HCT116 (cell line): ENCODE results near the gene SCARB1. TPM values are rescaled to one million over a fixed set of nuclear protein-coding genes. Genes with fewer than 3 reads are reported as not detected.

ENCODE experiments used
- ATAC-seq: fragments of 200-7000 bp; cut with Tn5 transposase; 2 replicates; pipeline ENCODE4 v1.9.1; 2020; ENCODE audit warnings: mild to moderate bottlenecking, moderate library complexity
- BruUV-seq: library from RNA; stranded (reverse); fragments of 400-500 nt; replicated peaks from 2 replicates; lab custom pipeline; 2021; lab: Mats Ljungman, UMichigan
- CTCF ChIA-PET: fragments of 300-600 bp; sonication (Branson Sonifier 250); formaldehyde crosslinking; loops from one replicate; lab custom pipeline; 2021; ENCODE audit warnings: antibody characterized with exemption; lab: Charles Lee
- POLR2A ChIA-PET: fragments of 300-600, 350-600 bp; sonication (Branson Sonifier 250); formaldehyde crosslinking; loops from one replicate; lab custom pipeline; 2021; ENCODE audit warnings: antibody characterized with exemption; lab: Charles Lee
- RAD21 ChIA-PET, 2 experiments: fragments of 300-600 bp; sonication (Branson Sonifier 250); formaldehyde crosslinking; loops; one replicate each; lab custom pipeline; 2023; ENCODE audit warnings: low total read pairs in 2 of 2; ENCODE audit not compliant: uncharacterized antibody in 2 of 2, unreplicated experiment in 2 of 2, low non-redundant PET in 1 of 2; lab: Charles Lee
- DNase-seq: peaks from one replicate; pipeline ENCODE4 v3.0.0-alpha.2; 2010; ENCODE audit warnings: low read depth, low spot score
- H2AFZ ChIP-seq: fragments of 200-600 bp; shearing (Covaris generic), sonication (generic); 2 replicates; pipeline ENCODE4 v1.6.1; 2017; ENCODE audit warnings: low read depth, mixed run types, mixed read lengths, antibody characterized with exemption, low read length; ENCODE audit not compliant: poor library complexity, severe bottlenecking
- H3K27ac ChIP-seq: 2 replicates; pipeline ENCODE4 v1.5.1; 2012; ENCODE audit warnings: low read depth, low read length
- H3K27me3 ChIP-seq: fragments of 200-600 bp; sonication (generic); 2 replicates; pipeline ENCODE4 v1.6.1; 2016; ENCODE audit warnings: mixed run types, low read length, mixed read lengths; ENCODE audit not compliant: insufficient read depth
- H3K36me3 ChIP-seq, 2 experiments: fragments of 200-500 bp in 1 of 2; fragments of 200-600 bp in 1 of 2; sonication (Bioruptor generic) in 1 of 2; sonication (generic) in 1 of 2; 2 replicates each; pipeline versions ENCODE4 v1.5.1 to v1.6.1; 2014 to 2016; ENCODE audit warnings: low read length in 2 of 2, inconsistent platforms in 1 of 2, mixed read lengths in 1 of 2, mixed run types in 1 of 2; ENCODE audit not compliant: insufficient read depth in 2 of 2, control insufficient read depth in 1 of 2
- H3K4me1 ChIP-seq, 2 experiments: fragments of 200-600 bp in 1 of 2; sonication (generic) in 1 of 2; 2 replicates each; pipeline versions ENCODE4 v1.5.1 to v1.6.1; 2012 to 2017; ENCODE audit warnings: low read length in 2 of 2, inconsistent platforms in 1 of 2, mild to moderate bottlenecking in 1 of 2, mixed read lengths in 1 of 2, mixed run types in 1 of 2, moderate library complexity in 1 of 2; ENCODE audit not compliant: insufficient read depth in 2 of 2, control insufficient read depth in 1 of 2
- H3K4me2 ChIP-seq: fragments of 200-600 bp; sonication (generic); 2 replicates; pipeline ENCODE4 v1.6.1; 2017; ENCODE audit warnings: mixed run types, low read length, mixed read lengths
- H3K4me3 ChIP-seq, 2 experiments: fragments of 200-600 bp in 1 of 2; sonication (generic) in 1 of 2; replicated peaks in 1 of 2; 2 replicates each; pipeline ENCODE4 v1.5.1; 2011 to 2016; ENCODE audit warnings: low read length in 2 of 2, control low read depth in 1 of 2, low read depth in 1 of 2, mild to moderate bottlenecking in 1 of 2, mixed read lengths in 1 of 2, mixed run types in 1 of 2
- H3K79me2 ChIP-seq: fragments of 200-600 bp; sonication (generic); 2 replicates; pipeline ENCODE4 v1.6.1; 2017; ENCODE audit warnings: mild to moderate bottlenecking, mixed run types, low read length, moderate library complexity, mixed read lengths; ENCODE audit not compliant: insufficient read depth
- H3K9ac ChIP-seq: fragments of 200-600 bp; sonication (generic); 2 replicates; pipeline ENCODE4 v1.6.1; 2016; ENCODE audit warnings: low read length, mixed read lengths
- H3K9me2 ChIP-seq: fragments of 200-600 bp; sonication (generic), shearing (Covaris generic); 2 replicates; pipeline ENCODE4 v1.6.1; 2017; ENCODE audit warnings: mixed run types, mild to moderate bottlenecking, moderate library complexity; ENCODE audit not compliant: insufficient read depth
- H3K9me3 ChIP-seq, 2 experiments: fragments of 200-500 bp in 1 of 2; fragments of 200-600 bp in 1 of 2; sonication (Bioruptor generic) in 1 of 2; sonication (generic) in 1 of 2; 2 replicates each; pipeline ENCODE4 v1.6.1; 2014 to 2017; ENCODE audit warnings: low read length in 2 of 2, mixed read lengths in 2 of 2, inconsistent platforms in 1 of 2, low read depth in 1 of 2, mild to moderate bottlenecking in 1 of 2, mixed run types in 1 of 2, moderate library complexity in 1 of 2; ENCODE audit not compliant: control insufficient read depth in 1 of 2, insufficient read depth in 1 of 2
- H4K20me1 ChIP-seq: fragments of 200-600 bp; sonication (generic), shearing (Covaris generic); 2 replicates; pipeline ENCODE4 v1.6.1; 2017; ENCODE audit warnings: mixed run types, mild to moderate bottlenecking, moderate library complexity; ENCODE audit not compliant: insufficient read depth
- CEBPB ChIP-seq: IDR thresholded peaks from 2 replicates; pipeline ENCODE4 v1.6.1; 2012; ENCODE audit warnings: low read depth
- EZH2 ChIP-seq: fragments of 200-600 bp; sonication (generic); IDR thresholded peaks from 2 replicates; pipeline ENCODE4 v1.6.1; 2017; ENCODE audit warnings: antibody characterized with exemption, mixed run types
- FOSL1 ChIP-seq: IDR thresholded peaks from 2 replicates; pipeline ENCODE4 v1.6.1; 2012; ENCODE audit warnings: low read depth
- POLR2A ChIP-seq: IDR thresholded peaks from 2 replicates; pipeline ENCODE4 v1.7.0; 2011; ENCODE audit warnings: borderline replicate concordance; ENCODE audit not compliant: insufficient read depth, insufficient read length; ENCODE audit errors: extremely low read depth
- SRF ChIP-seq: IDR thresholded peaks from 2 replicates; pipeline ENCODE4 v1.6.1; 2012; ENCODE audit warnings: low read depth
- ZBTB33 ChIP-seq: IDR thresholded peaks from 2 replicates; pipeline ENCODE4 v1.6.1; 2011; ENCODE audit warnings: mild to moderate bottlenecking, low read length, moderate library complexity; ENCODE audit not compliant: insufficient replicate concordance; ENCODE audit errors: extremely low read depth
- ZFX ChIP-seq: fragments of 450-650 bp; IDR thresholded peaks from 2 replicates; pipeline ENCODE4 v1.6.1; 2017
- intact Hi-C: fragments of 100-400 bp; cut with micrococcal nuclease; formaldehyde crosslinking; loops from 2 replicates; pipeline ENCODE4 v1.10.0; 2022
- total RNA-seq: library from RNA; stranded (reverse); gene quantifications from one replicate; pipeline ENCODE4 v1.2.1, GENCODE V29; 2021; ENCODE audit not compliant: unreplicated experiment

SCARB1 gene
- total RNA-seq, 1 experiment from 2014 or later, result 95.5 TPM

DNA sequence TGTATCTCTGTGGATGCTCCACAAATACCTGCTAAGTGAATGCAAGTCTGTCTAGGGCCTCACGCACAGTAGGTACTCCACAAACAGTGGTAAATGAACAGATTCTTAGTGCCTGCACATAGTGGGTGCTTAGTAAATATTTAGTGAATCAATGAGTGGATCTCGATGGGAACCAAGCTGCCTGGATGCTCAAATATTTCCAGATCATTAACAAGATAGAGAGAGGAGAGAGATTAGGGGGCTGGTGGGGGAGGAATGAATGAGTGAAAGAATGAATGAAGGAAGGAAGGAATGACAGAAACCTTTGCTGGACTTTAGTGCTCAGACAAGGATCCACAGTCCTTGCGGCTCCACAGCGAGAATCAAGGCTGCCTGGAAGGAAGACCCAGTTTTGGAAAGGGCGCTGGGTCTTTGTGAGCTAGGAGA, 118.2 kb downstream of the SCARB1 start:
- Histone ChIP-seq H3K4me1 (peaks cover 35 to 50% of the 10 kb centered on the region in 2 experiments), H3K9ac (peak overlapping the region; percentile 51), H4K20me1 (no peaks in the 10 kb centered on the region), H3K9me3 (no peaks in the 10 kb centered on the region), H3K27me3 (no peaks in the 10 kb centered on the region), H3K4me3 (peak overlapping the region; percentile 30 to 51), H3K9me2 (no peaks in the 10 kb centered on the region), H3K4me2 (peak overlapping the region; percentile 76), H2AFZ (peak overlapping the region; percentile 29), H3K27ac (peak overlapping the region; percentile 63), H3K36me3 (no peaks in the 10 kb centered on the region), H3K79me2 (no peaks in the 10 kb centered on the region)
- ChIA-PET RAD21 (no interaction called here), CTCF (no interaction called here), POLR2A (no interaction called here)
- DNase-seq (no peak), ATAC-seq (no peak)
- intact Hi-C loops, result loop anchor here (2.0 to 10.0 kb wide), 2 partner anchors 179 to 231 kb away; partner anchors contain the start of gene NCOR2
- TF ChIP-seq POLR2A (peak; percentile 10), EZH2 (no peak), ZBTB33 (no peak)
- no TSS peak for BruUV-seq

- Histone ChIP-seq H3K79me2 (no peaks in the 10 kb centered on the region), H3K4me1 (peaks cover 41 to 56% of the 10 kb centered on the region in 2 experiments), H3K9me2 (no peaks in the 10 kb centered on the region), H4K20me1 (no peaks in the 10 kb centered on the region), H3K9ac (no peak overlapping the region), H3K36me3 (no peaks in the 10 kb centered on the region), H2AFZ (no peak overlapping the region), H3K4me3 (peak overlapping the region in 1 of 2 experiments; percentile 51; a peak in 2 of 4 replicates), H3K9me3 (no peaks in the 10 kb centered on the region), H3K27ac (peak overlapping the region; percentile 63; the same call in 1 of the 2 replicates), H3K27me3 (no peaks in the 10 kb centered on the region), H3K4me2 (peak overlapping the region; percentile 76)
- RAD21 ChIA-PET, result no interaction called here
- CTCF ChIA-PET, result no interaction called here
- no TSS peak for BruUV-seq
- ATAC-seq, result peak; percentile 62
- POLR2A ChIA-PET, result no interaction called here
- DNase-seq, result peak; percentile 76
- TF ChIP-seq FOSL1 (no peak), ZFX (no peak), CEBPB (no peak), POLR2A (peak; percentile 61), ZBTB33 (no peak), SRF (no peak)
- intact Hi-C loops, result loop anchor here (2.0 to 10.0 kb wide), 2 partner anchors 178 to 230 kb away; partner anchors contain the start of gene NCOR2
Measured at GRCh38 chr12:124744659-124745464, 118.8 kb downstream of the SCARB1 start.
